ENCODE measurements around the gene DMD. TPM values are rescaled to one million over a fixed set of nuclear protein-coding genes. Genes with fewer than 3 reads are reported as not detected.
"Not testable (repeated sequence)": the region's sequence is repeated elsewhere in the genome, so short reads cannot be mapped to it uniquely, and the experiment has no call there.

Gene DMD
- total RNA-seq, 1 donor from 2014 or later, result 61.6 TPM

DNA sequence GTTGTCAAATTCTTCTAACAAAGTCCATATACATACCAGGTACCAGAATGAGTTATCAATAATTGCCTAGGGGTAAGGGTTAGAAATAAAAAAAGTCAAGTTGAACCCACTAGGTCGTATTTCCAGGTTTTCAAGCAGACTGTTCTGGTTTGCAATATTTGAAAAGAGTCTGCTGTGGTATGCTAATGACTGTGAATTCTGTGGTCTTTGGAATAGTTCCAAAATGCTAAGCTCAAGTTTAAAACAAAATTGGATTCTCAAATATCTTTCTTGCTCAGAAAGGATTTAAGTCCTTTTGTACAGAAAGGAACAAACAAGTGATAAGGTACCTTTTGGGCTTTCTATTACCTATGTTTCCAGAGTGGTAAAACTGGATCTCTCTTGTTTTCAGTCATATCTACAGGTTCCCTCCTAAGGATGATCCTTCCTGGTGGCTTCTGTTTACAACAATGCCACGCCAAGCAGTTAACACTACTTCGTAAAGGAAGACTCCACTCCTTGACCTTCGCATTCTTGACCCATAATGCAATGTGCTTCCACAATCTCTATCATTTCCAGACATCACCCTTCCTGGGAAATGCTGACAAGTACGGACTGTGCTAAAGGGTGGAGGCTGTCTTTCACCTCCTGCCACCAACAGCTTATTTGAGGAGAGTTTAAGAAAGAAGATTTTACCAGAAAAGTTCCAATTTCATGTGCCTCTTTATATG lies 1607.8 kb downstream of the DMD start:
- DNase-seq (ENCODE audit: low spot score), result no peak

DNA sequence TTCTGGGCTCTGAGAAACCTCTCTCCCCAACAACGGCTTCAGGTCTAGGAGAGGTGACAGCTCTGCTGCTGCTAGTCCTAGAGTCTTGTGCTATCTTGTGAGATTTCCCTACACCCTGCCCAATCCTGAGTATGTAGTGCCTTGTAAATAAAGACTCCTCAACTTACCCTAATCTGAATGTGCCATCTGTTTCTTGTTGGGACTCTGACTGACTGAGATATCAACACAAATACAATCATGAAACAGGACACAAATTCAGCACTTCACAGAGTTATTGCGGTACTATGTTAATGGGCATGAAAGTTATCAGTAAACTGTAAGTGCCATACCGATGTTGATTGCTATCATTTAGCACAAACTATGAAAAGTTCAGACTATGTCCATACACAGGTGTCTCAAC lies 1610.5 kb downstream of the DMD start:
- DNase-seq (ENCODE audit: low spot score), result no peak

DNA sequence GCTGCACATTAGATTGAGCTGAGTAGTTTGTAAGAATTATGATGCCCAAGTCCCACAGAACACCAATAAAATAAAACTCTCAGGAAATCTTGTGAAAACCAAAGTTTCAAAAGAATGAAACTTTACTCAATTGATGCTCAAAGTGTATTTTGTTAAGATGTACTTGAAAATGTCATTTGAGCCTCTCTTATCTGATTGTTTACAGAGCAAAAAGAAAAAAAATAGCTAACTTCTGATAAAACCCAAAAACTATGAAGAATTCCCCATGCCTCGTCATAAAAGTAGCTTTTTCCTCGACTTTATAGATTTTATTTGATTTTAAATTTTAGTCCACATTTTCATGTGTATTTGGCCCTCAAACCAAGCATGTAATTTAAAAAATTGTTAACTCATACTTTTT lies 1618.0 kb downstream of the DMD start:
- no peak for DNase-seq (ENCODE audit: low spot score)

DNA sequence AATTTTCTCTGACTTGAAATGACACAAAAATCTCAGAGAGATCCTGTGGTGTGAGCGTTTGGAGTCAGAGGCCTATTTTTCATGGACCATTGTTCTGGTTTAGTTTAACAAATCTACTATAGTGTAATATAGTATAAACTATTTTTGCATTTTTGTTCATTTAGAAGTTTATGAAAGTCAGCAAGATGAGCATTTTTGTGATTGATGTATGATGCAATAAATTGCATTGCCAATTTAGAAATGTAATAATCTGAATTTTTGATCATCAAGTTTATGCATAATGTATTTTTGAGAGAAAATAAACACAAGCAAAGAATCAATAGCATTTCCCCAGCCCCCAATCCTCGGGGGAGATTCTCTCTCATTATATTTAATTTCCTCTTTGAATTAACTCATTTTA lies 1620.0 kb downstream of the DMD start:
- DNase-seq (ENCODE audit: low spot score), result no peak

DNA sequence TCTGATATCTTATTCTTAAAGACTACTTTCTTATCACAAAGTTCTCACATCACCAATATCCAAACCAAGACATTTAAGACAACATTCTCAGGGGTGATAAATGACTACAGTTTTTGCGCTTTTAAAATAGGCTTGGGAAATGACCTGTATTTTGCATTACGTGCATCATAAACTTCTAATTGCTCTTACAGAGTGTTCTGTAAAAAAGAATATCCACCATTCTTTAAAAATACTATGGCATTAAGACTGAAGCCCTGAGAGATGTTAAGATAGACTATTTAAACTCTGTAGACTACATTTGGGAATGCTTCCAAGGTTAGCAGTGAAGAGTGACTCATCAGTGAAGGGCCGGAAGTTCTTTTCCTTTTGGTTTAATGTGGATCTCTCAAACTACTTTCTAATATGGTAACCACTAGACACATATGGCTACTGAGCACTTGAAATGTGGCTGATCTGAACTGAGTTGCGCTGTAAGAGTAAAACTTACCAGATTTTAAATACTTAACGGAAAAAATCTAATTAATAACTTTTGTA lies 1620.7 kb downstream of the DMD start:
- DNase-seq (ENCODE audit: low spot score), result no peak

DNA sequence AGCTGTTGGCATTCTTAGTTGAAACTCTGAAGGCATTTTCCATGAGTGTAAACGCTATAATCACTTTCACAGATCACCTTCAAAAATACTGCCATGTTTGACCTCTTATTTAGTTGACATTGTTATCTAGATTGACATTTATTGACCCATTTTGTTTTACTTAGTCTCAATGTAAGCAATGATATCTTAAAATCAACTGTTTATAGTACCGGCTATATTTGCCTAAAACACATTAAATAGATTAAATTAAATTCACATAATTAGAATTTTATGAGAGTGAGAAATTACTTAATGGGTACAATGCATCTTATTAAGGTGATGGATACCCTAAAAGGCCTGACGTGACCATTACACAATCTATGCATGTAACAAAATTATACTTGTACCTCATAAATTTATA lies 1621.8 kb downstream of the DMD start:
- DNase-seq (ENCODE audit: low spot score), result no peak

DNA sequence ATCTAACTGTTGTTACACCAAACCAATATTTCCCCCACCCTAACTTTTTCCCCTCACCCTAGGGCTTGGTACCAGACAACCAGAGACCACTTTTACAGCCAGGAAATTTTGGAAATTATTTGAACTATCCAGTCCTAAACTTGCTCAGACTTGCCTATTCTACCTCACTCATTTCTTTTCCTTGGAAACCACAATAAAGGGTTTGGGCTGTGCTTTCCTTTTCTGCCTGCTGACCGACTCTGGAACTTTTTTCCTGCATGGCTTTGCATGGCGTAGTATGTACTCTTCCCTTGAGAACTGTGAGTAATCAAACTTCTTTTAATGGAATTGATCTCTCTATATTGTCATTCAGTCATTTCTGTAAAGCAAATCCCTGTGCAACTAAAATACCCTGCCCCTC lies 1623.0 kb downstream of the DMD start:
- DNase-seq (ENCODE audit: low spot score), result no peak

DNA sequence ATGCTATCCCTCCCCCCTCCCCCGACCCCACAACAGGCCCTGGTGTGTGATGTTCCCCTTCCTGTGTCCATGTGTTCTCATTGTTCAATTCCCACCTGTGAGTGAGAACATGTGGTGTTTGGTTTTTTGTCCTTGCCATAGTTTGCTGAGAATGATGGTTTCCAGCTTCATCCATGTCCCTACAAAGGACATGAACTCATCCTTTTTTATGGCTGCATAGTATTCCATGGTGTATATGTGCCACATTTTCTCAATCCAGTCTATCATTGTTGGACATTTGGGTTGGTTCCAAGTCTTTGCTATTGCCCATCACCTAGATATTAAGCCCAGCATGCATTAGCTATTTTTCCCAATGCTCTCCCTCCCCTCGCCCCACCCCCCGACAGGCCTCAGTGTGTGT lies 1627.5 kb downstream of the DMD start:
- not testable (repeated sequence) for DNase-seq (ENCODE audit: low spot score)

DNA sequence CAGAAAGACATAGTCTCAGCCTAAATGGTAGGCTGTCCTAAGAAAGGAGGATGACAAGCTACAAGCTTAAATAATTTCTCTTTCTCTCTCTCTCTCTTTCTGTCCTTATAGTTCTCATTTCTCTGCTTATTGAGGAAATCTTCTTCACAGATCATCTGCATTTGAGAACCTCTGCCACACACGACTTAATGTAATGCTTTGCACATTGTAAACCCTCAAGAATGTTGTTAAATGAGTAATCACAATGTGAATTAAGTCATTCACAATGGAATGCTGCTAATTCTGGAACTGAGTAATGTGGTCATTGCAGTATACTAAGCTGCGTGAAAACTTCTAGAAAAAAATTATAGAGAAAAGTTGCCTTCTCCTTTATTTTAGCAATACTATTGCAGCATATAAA lies 1630.6 kb downstream of the DMD start:
- DNase-seq (ENCODE audit: low spot score), result no peak

DNA sequence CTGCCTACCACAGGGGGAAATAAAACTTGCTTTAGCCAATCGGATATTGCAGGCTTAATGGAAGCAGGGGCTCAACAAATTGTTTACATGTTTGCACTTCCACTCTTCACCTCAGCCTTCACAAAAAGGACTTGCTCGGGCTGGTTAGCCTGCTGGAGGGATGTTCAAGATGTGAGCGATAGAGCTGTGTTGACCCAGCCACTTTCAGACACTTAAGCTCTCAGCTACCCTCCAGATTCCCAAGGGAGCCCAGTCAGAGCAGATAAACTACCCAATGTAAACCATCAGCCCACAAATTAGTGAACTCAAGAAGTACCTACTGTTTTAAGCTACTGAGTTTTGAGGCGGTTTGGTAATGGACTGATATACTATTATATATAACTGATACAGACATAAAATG lies 1631.1 kb downstream of the DMD start:
- no peak for DNase-seq (ENCODE audit: low spot score)

DNA sequence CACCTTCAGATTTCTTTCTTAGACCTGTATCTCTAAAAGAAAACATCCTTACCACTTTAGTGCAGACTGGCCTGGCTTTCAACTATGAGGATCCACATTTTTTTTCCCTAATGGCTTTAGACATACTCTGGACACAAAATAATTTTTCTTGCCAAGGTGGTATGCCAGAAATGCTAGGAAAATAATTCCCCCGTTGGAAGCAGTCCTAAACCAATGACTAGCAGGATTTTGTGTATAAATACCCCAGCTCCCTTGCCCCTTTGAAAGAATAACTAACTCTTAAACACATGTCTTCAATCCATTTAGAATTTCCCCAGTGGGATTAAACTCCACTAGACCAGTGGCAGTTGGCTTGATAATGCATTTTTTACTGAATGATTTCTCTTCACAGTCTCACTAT lies 1639.0 kb downstream of the DMD start:
- DNase-seq (ENCODE audit: low spot score), result no peak

DNA sequence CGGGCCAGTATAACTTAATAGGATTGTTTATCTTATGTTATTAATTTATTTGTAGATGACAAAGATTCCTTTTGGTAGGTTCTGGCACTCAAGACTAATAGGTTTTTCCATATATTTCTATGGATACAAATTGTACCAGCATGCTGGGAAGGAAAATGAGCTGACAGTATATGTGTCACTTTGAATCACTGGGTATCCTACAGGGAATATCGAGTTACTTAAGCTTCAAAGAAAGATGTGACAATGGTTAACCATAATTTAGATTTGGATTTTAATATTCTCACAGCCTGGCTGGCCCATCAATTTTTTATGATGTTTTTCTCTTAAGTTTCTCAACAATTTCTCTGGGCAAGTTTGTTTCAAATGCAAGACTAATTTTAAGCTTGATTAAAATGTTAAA lies 1640.7 kb downstream of the DMD start:
- DNase-seq (ENCODE audit: low spot score), result no peak

DNA sequence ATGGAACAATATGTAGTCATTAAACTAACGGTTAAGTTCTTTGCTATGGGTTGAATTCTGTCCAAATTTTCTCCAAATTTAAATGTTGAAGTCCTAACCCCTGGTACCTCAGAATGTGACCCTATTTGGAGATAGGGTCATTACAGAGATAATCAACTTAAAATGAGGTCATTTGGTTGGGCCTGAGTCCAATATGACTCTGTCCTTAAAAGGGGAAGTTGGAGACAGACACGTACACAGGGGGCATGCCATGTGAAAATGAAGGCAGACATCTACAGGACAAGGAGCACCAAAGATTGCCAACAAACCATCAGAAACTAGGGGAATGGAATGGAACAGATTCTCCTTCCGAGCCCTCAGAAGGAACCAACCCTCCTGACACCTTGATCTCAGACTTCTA lies 1647.6 kb downstream of the DMD start:
- no peak for DNase-seq (ENCODE audit: low spot score)

DNA sequence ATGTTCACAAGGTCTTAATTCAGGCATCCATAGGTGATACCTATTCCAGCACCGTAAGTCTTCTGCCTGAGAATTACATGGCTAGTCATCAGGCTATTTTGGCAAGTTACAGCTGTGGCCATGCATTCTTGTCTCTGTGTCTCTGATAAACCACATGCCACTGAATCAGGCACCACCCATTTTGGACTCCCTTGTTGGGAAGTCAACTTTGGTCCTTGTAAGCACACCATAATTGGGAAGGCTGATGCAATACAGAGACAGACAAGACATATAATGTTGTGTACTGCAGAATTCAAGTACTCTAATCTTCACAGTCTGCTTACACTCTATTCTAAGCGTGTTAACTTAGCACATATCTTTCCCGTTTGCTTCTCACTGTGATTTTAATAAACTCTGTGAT lies 1655.8 kb downstream of the DMD start:
- no peak for DNase-seq (ENCODE audit: low spot score)

DNA sequence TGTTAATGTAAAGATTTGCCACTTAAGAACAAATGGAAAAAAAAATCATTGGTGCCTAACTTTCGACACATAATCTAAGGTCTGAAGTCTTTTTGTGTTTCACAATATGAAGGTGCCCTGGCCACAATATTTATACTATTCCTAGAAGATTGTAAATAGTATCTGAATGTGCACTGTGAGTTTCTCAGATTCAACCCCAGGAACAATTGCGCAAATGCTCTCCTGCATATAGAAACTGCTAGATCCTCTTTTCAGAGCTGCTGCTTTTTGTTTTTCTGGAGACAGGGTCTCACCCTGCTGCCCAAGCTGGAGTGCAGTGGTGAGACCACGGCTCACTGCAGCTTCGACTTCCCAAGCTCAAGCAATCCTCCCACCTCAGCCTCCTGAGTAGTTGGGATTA lies 1659.4 kb downstream of the DMD start:
- DNase-seq (ENCODE audit: low spot score), result no peak

DNA sequence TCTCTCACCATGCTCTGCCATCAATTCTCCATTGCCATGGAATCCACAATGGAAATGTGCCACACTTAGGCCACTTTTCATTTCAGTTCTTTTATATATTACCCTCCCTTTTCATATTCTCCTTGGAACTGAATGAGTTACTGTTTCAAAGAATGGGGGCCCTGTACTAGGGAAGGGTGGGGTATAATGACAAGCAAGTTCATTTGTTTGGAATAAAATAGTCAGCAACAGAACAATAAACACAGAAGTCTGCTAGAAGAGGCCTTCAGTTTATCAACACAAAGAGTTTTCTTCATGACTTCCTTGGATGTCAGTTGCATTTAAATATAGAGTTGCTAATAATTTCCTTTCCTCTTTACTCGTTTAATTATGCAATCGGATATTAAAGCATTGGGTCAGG lies 1661.2 kb downstream of the DMD start:
- no peak for DNase-seq (ENCODE audit: low spot score)

DNA sequence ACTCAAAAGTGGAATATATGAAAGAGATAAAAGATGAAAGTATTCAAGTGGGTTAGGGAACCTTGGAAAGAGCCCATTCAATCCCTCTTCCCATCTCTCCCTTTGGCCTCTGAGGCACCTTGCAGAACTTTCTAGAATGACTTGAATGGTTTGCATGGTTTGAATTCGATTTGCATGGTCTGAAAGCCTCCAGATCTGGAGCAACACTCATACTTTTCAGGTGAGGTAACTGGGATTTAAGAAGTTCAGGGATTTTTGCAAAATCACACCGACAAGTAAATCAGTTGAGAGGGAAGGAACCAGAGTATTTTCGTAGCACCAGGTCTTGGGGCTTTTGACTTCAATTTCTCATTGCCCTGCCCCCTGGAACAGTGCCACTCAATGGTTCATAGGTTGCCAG lies 1663.5 kb downstream of the DMD start:
- no peak for DNase-seq (ENCODE audit: low spot score)

DNA sequence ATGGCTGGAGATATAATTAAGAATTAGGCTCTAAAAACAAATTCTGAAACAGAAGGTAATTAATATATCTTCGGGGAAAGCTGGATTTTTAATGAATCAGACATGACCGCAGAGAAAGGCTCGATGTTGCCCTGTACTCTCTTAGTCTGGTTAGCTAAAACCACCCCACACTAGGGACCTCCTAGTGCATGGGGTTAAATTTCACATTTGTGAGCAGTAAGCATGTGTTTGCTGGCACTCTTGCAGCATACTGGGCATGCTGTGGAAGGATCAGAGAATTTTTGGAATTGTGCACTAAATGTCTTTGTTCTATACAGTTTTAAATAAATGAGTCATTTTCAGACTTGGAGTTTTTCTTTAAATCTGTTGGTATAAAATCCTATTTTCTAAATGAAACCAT lies 1663.9 kb downstream of the DMD start:
- no peak for DNase-seq (ENCODE audit: low spot score)

DNA sequence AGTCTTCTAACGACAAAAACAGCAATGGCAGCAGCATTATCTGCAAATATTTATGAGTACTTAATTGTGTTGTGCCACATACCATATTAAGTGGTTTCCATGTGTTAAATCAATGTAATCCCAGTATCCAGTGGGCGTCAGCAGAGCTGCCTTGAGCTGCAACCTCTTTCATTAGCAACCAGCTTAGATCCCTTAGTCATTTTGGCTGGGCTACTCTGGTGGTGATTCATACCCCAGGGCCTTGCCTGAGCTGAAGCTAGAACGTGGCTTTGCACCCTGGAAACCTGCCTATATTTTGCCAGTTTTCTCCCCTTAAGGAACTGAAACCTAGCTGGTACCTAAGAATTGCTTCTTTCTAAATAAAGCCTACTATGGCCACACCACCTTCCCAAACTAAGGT lies 1665.2 kb downstream of the DMD start:
- DNase-seq (ENCODE audit: low spot score), result no peak

DNA sequence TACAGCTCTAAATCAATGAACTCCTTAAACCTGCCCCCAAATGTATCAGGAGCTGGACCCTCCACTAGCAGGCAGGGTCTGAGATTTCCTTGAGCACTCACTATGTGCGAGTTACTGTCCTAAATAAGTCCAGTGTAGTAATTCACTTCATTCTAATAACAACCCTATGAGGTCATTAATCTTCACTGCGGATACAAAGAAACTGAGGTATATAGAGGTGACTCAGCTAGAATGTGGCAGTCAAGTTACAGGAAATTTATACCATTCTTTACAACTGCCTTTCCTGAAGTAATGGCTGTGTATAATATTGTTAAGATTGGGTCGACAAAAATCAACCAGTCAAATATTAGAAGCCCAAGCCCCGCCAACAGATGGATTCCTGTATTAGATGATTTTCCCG lies 1665.6 kb downstream of the DMD start:
- no peak for DNase-seq (ENCODE audit: low spot score)

DNA sequence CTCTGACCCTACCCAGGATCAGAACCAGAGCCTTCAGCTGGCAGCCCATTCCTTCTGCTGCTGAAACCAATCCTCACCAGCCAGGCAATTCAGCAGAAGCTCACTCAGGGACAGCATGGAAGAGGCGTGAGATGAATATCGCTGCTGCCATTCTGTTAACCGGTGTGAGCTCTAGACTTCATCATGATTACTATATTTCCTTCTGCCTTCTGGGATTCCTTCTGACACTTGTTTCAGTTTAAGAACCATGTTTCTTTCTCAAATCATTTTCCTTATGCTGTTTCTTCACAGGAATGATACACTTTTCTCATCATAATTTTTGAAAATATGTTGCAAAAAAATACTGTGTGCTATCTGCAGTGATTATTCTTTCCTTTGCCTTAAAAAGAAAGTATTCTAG lies 1666.2 kb downstream of the DMD start:
- DNase-seq (ENCODE audit: low spot score), result no peak

DNA sequence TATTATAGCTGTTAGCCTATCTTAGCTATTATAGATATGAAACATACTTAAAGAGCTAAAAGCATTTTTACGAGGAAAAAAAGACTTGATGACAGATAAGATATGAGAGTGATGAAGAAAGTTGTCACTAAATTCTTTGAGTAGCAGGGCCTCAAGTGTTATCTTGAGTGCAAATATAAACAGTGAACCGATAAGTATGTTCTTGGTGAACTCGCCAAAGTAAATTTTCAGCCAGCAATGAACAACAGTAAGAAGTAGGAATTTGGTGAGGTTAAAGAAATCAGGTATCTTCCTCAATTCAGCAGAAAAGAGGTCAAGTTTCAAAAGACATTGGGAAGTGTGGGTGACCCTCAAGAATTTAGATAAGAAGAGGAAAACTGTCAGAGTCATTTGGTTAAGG lies 1667.7 kb downstream of the DMD start:
- DNase-seq (ENCODE audit: low spot score), result no peak

DNA sequence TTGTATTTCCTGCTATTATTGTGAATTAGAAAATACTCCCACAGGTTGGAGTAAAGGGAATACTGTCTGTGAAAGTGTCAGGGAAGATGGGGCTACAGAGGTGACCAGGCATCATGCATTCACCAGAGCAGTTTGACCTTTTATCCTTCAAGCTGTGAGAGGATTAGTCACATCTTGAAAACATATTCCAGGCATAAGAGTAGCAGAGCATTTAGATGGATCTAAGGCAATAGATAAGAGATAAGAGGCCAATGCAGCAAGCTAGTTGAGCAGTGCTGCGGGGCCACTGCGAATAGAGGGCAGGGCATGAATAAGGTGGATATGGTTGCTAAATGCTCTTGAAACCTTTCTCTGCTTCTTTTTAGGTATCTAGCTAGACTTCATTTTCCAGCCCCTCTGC lies 1668.8 kb downstream of the DMD start:
- DNase-seq (ENCODE audit: low spot score), result no peak

DNA sequence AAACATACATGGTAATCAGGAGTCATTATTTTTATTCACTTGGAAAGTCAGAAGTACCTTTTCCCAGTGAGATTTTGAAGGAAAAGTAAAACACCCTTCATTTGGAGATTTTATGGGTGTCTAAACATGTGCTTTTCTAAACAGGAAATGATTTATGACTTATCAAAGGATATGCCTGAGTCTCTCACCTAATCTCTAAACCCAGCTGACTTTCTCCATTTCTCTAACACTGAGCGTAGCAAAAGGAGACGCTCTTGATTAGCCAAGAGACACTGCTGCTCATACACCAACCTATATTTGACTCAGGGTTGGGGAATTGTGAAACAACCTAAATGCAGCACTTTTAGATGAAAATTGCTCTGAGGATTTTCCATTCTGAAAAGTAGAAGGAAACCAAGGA lies 1671.0 kb downstream of the DMD start:
- no peak for DNase-seq (ENCODE audit: low spot score)

Measured in ureter (tissue), 1 donor.